NT2/D1 (cell line): ENCODE results near the gene NOL8.

Experiments
- DNase-seq: peaks from one replicate; pipeline ENCODE4 v3.0.0-alpha.2; 2011; ENCODE audit warnings: low read depth, low spot score
- H3K27me3 ChIP-seq: 2 replicates; pipeline ENCODE4 v1.6.0; 2011; ENCODE audit warnings: mild to moderate bottlenecking; ENCODE audit not compliant: insufficient read length, insufficient read depth
- H3K36me3 ChIP-seq: 2 replicates; pipeline ENCODE4 v1.6.1; 2011; ENCODE audit warnings: mild to moderate bottlenecking, low read length, mixed read lengths; ENCODE audit not compliant: insufficient read depth, insufficient read length
- H3K4me1 ChIP-seq: 2 replicates; pipeline ENCODE4 v1.5.1; 2011; ENCODE audit not compliant: insufficient read depth, insufficient read length
- H3K4me3 ChIP-seq: 2 replicates; pipeline ENCODE4 v1.5.1; 2011; ENCODE audit warnings: low read depth; ENCODE audit not compliant: insufficient read length
- H3K9ac ChIP-seq: 2 replicates; pipeline ENCODE4 v1.6.0; 2011; ENCODE audit warnings: low read depth; ENCODE audit not compliant: insufficient read length
- H3K9me3 ChIP-seq: 2 replicates; pipeline ENCODE4 v1.5.1; 2011; ENCODE audit warnings: mild to moderate bottlenecking, low read length; ENCODE audit not compliant: insufficient read depth
- SUZ12 ChIP-seq: IDR thresholded peaks from 2 replicates; pipeline ENCODE4 v1.6.1; 2011; ENCODE audit not compliant: insufficient read length, insufficient read depth; ENCODE audit errors: extremely low read depth
- YY1 ChIP-seq: IDR thresholded peaks from 2 replicates; pipeline ENCODE4 v1.6.1; 2011; ENCODE audit not compliant: insufficient read length, insufficient read depth
- ZNF274 ChIP-seq: IDR thresholded peaks from 2 replicates; pipeline ENCODE4 v1.6.1; 2011; ENCODE audit warnings: mild to moderate bottlenecking, low read depth, low read length

The NOL8 gene

DNA sequence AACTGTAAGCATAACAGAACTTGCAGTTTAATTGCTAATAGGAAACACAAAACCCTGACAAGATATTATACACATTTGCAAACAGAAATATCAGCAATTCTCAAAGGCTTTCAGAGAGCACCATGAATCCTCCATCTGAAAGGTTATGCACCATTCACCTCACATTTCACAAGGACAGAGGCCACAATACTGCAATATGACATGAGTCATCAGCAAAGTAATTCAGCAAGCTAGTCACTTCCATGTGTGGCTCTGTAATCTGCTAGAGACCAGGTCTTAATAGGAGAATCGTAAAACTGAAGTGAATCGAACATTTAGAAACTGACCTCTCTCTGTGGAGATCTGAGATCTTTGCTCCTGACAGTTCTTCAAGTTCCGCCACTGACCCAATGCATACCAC is 60.0 kb downstream of the NOL8 start:
- Histone ChIP-seq H3K9ac (no peak overlapping the region), H3K27me3 (no peaks in the 10 kb centered on the region), H3K9me3 (no peaks in the 10 kb centered on the region), H3K4me3 (no peak overlapping the region), H3K4me1 (no peaks in the 10 kb centered on the region), H3K36me3 (peaks cover 100% of the 10 kb centered on the region)
- DNase-seq = no peak
- TF ChIP-seq SUZ12 (no peak), ZNF274 (no peak), YY1 (no peak)

DNA sequence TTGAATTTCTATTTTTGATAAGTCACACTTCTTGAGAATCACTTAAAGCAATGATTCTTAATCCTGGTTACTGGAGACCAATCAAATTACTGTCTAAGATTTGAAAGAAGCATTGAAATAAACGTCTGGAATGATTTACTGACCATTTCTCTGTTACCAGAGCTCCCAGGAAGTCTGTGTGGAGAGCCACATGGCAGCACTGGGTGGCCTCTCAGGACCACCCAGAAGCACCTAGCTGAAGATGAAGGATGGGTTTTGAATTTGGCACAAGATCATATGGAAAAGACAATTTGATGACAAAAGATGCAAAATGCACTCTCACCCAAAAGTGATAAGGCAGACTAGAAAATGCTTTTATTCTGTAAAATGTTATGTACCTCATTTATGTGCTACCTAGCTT is 62.0 kb downstream of the NOL8 start:
- DNase-seq = no peak
- no peaks in the 10 kb centered on the region for H3K27me3 ChIP-seq
- no peaks in the 10 kb centered on the region for H3K9me3 ChIP-seq
- no peak overlapping the region for H3K4me3 ChIP-seq
- no peaks in the 10 kb centered on the region for H3K4me1 ChIP-seq
- no peak overlapping the region for H3K9ac ChIP-seq
- no peak for TF ChIP-seq YY1
- H3K36me3 ChIP-seq = peaks cover 100% of the 10 kb centered on the region

DNA sequence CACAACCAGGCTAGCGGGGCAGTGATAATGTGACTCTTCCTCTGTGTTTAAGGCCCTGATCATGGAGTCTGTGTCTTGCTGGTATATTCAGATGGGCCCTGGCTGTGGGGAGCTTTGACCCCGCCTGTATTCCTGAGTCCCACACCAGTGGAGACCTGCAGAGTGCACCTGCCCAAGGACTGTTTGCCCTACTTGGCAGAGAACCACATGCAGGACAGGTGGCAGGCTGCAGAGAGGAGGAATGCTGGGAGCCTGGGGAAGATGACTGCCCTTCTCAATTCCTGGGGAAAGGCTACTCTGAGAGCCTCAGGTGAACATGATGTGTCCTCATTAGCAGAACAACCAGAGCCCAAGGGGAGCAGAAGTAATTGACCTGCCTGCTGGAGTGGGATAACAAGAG is 67.8 kb downstream of the NOL8 start:
- no peak for TF ChIP-seq SUZ12
- TF ChIP-seq ZNF274 = no peak
- no peak for TF ChIP-seq YY1
- no peak for DNase-seq
- peaks cover 100% of the 10 kb centered on the region for H3K36me3 ChIP-seq
- H3K4me3 ChIP-seq = no peak overlapping the region
- H3K9me3 ChIP-seq = no peaks in the 10 kb centered on the region
- H3K27me3 ChIP-seq = no peaks in the 10 kb centered on the region
- H3K9ac ChIP-seq = no peak overlapping the region
- no peaks in the 10 kb centered on the region for H3K4me1 ChIP-seq

DNA sequence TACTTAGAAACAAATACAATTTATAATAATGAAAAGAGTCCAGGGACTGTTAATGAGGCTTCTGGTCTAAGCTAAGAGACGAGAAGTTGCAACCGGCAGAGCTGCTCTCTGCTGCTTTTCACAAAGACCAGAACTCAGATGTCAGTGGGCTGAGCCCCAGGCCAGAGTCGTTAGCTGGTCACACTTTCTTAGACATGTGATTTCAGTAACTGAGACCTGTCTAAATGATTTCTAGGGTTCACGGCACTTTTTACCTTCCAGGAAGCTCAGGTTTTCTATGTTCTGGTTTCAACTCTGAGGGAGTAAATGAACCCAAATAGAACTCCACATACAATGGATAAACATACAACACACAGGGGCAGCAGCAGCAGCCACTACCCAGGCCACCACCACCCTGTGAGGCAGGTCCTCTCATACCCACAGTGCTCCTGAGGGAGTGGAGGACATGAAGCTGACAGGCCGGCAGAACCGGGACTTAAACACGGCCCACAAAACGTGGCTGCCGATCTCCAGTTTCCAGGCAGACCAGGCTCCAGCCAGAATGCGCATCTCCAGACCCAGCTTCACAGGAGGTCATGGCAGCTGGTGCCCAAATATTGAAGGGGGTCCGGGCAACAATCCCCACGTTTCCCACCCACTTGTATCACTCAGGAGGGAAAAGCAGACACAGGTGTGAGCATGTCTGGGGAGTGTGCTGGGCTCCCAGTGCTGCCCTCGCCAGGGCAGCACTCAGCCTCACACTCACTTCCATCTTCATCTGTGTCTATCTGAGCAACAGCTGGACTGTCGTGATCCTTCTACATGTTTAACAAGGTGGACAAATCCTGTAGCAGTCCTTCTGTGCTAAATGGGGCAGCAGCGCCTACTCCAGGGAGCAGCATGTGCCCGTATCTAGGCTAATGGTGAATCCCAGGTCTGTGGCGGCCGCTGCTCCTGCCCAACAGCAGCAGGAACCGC is 70.5 kb downstream of the NOL8 start:
- no peak for TF ChIP-seq ZNF274
- DNase-seq = no peak
- H3K36me3 ChIP-seq = peaks cover 99% of the 10 kb centered on the region
- no peaks in the 10 kb centered on the region for H3K4me1 ChIP-seq
- H3K4me3 ChIP-seq = no peak overlapping the region
- no peaks in the 10 kb centered on the region for H3K9me3 ChIP-seq
- H3K9ac ChIP-seq = peak overlapping the region; percentile 37
- H3K27me3 ChIP-seq = no peaks in the 10 kb centered on the region

DNA sequence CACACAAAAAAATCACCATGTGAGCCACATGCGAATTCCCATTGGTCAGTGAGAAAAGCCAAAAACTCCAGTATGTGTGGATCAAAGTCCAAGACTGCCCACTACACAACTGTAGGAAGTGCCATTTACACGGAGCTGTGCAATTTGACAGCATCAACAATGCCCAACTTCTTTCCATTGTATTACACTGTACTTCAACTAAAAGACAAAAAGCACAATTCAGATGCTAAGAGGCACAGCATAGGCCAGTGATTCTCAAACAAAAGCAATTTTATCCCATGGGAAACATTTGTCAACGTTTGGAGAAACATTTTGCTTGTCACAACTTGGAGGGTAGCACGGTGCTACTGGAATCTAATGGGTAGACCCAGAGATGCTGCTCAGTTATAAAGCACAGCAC is 71.5 kb downstream of the NOL8 start:
- Histone ChIP-seq H3K4me3 (no peak overlapping the region), H3K9ac (no peak overlapping the region), H3K4me1 (no peaks in the 10 kb centered on the region), H3K9me3 (no peaks in the 10 kb centered on the region), H3K36me3 (peaks cover 99% of the 10 kb centered on the region), H3K27me3 (no peaks in the 10 kb centered on the region)
- DNase-seq = no peak
- no peak for TF ChIP-seq YY1
- no peak for TF ChIP-seq SUZ12
- TF ChIP-seq ZNF274 = no peak

DNA sequence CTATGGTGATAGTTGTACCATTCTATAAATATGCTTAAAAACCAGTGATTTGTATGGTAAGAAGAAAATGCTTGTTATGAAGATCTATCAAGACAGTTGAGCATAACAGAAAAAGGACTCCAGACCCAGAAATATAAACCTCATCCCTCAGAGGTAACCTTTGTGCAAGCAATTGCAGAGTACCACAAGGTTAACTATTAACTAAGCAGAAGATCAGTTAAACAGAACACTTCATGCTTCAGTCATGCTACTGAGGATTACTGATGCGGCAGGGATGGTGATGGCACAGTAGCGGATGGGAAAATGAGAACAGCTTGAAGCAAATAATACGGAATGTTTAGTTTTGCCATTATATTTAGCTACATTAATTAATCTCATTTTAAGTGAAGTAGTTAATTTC is 77.2 kb downstream of the NOL8 start:
- DNase-seq = no peak
- Histone ChIP-seq H3K9me3 (no peaks in the 10 kb centered on the region), H3K4me1 (no peaks in the 10 kb centered on the region), H3K36me3 (peaks cover 98% of the 10 kb centered on the region), H3K9ac (no peak overlapping the region), H3K4me3 (no peak overlapping the region), H3K27me3 (no peaks in the 10 kb centered on the region)
- TF ChIP-seq YY1 = no peak
- no peak for TF ChIP-seq SUZ12
- no peak for TF ChIP-seq ZNF274
